Embryonic facial prominence (tissue), 1 donor: Measurements from ENCODE around the gene TBATA.
A peak's percentile ranks its signal among the peaks of the same experiment; 100 is the strongest.

ENCODE experiments used
- DNase-seq: peaks from one replicate; pipeline ENCODE4 v3.0.0-alpha.2; 2016; ENCODE audit errors: extremely low spot score

TBATA gene

DNA sequence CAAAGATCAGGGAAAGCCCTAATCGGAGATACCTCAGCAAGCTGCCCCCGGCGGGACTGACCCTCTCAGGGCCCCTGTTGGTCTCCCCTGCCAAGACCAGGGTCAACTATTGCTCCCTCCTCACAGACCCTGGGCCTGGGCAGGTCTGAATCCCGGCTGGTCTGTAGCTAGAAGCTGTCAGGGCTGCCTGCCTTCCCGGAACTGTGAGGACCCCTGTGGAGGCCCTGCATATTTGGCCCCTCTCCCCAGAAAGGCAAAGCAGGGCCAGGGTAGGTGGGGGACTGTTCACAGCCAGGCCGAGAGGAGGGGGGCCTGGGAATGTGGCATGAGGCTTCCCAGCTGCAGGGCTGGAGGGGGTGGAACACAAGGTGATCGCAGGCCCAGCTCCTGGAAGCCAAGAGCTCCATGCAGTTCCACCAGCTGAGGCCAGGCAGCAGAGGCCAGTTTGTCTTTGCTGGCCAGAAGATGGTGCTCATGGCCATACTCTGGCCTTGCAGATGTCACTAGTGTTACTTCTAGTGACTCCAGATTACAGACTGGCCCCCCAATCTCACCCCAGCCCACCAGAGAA, 24.1 kb downstream of the TBATA start:
- no peak for DNase-seq

DNA sequence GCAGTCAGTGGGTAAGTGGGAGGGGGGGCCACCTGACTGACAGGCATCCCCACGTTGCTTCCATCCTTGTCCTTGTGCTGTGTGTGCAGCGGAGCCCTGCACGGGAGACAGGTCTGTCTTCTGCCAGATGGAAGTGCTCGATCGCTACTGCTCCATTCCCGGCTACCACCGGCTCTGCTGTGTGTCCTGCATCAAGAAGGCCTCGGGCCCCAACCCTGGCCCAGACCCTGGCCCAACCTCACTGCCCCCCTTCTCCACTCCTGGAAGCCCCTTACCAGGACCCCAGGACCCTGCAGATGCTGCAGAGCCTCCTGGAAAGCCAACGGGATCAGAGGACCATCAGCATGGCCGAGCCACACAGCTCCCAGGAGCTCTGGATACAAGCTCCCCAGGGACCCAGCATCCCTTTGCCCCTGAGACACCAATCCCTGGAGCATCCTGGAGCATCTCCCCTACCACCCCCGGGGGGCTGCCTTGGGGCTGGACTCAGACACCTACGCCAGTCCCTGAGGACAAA, 24.8 kb downstream of the TBATA start:
- DNase-seq = no peak

DNA sequence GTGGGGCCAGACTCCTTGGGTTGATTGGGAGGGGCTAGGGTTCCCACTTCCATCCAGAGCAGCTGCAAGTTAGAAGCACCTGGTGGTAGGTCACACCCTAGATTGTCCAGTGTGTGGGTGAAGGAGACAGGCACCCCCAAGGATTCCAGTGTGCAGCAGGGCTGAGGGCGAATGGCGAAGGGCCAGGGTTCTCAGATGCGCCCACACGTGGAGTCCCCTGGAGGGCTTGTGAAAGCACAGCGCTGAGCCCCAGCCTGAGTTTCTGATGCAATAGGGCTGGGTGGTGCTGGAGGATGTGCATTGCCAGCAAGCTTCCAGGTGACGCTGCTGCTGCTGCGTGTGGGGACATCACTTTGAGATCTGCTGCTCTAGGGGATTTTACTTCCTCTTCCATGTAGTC, 25.4 kb downstream of the TBATA start:
- DNase-seq = no peak

DNA sequence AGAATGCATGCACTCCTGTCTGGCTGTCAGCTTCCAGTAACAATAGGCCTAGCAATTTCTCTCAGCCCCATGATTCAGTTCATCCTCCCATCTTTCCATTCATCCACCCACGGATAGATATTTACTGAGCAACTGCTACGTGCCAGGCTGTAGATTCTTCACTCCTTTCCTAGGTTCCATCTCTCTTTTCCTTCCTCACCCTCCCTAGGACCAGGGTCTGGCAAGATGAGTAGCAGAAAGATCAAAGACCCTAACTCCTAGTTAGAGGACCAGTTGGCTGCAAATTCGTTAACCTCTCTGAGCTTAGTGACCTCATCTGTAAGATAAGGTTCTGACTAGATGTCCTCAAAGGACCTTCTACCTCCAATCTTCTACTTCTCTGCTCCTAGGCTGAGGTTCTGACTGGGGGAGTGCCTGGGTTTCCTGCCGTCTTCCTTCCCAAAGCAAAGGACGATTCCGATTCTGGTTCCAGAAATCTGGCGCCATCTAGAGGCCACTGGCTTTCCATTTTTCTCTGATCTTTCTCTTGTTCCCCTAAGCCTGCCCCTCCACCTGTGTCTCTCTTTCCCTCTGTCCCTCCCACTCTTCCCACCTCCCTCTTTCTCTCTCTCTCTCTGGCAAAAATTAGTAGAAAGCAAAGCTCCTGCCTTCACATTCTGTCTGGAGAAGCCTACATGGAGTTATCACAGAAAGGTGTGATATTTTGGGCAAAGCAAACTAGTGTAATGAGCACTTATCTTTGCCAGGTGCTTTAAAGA, 26.2 kb downstream of the TBATA start:
- DNase-seq = peak; percentile 72

DNA sequence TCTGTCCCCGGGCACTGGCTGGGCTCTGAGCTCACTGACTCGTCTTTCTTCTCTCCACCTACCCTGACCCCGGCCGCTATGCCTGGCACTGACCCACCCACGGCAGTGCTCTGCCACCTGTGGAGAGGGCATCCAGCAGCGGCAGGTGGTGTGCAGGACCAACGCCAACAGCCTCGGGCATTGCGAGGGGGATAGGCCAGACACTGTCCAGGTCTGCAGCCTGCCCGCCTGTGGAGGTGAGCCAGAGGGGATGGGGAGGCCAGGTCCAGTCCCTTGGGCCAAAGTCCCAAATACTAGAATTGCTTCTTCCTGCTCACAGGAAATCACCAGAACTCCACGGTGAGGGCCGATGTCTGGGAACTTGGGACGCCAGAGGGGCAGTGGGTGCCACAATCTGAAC, 27.3 kb downstream of the TBATA start:
- no peak for DNase-seq

DNA sequence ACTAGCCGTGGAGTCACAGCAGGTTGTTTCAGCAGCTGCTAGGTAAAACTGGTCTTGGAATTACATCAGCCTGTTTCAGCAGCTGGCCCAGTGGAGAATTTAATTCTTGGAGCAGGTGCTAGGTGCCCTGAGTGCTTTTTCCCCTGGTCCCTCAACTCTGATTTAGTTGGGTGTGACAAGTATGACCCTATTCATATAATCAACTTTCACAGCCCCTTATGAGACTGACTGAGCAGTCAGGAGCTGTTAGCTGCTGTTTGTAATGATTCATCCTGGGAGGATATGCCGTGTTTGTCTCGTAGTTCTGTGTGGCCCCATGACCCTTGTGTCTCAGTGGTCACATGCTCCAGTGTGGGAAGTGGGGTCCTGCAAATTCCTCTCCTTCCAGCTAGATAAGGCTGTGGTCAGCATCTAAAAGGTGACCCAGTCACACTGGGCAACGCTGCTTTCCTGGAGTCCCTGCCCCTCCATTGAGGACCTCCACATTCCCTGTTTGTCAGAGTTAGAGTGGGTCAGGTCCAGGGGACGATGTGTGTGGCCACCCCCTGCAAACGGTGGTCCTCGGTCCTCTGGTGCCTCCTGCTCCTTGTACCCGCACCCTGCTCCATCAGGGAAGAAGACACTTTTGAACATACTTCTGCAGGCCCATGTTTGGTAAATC, 28.3 kb downstream of the TBATA start:
- no peak for DNase-seq

DNA sequence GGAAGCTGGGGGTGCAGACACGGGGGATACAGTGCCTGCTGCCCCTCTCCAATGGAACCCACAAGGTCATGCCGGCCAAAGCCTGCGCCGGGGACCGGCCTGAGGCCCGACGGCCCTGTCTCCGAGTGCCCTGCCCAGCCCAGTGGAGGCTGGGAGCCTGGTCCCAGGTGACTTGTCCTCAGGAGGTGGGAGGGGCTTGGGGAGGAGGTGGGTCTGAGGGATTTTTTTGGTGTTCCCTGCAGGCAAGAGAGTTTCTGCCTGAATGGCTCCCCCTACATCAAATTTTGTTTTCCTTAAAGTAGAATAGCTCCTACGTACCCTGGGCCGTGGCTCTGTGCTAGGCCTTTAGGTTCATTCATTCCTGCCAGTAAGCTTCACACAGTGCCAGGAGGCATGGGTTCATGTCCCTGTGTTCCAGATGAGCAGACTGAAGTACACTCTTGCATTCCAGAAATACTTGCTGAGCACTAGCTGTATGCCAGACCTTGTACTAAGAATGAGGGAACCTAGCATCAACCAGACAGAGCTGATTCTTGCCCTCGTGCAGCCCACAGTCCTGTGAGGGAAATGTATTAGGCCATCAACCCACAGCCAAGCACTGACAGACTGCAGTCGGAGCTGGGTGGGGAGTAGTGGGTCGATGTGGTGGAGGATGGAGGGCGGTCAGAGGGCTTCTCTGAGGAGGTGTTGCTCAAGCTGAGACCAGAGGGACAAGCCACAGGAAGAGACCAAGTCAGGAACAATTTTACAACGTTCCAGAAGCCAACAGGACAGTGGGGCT, 31.1 kb downstream of the TBATA start:
- DNase-seq = no peak

DNA sequence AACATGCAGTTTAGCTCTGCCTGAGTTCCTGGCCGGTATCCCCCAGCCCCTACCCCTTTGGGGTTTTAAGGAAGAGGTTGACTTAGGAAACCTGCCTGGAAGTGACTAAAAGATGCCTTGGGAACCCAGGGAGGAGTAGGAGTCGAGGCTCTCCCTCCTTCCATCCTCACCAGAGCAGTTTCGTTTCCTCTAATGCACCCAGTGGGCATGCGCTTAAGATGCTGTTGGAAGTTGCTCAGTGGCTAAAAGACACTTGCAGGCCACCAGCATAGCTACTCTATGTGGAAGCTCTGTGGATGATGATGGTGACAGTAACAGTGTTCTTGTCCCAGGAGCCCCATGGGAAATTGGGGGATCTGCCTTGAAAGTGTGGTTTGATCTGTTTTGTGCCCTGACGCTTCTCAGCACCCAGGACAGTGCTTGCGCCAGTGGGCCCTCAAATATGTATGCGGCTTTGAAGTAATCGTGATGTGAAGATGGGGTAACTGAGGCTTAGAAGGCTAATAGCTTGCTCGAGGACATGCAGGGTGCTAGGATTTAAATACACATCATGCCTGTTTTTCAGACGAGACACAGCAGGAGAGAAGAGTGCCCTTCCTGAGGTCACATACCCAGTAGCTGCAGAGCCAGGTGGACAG, 32.0 kb downstream of the TBATA start:
- no peak for DNase-seq

DNA sequence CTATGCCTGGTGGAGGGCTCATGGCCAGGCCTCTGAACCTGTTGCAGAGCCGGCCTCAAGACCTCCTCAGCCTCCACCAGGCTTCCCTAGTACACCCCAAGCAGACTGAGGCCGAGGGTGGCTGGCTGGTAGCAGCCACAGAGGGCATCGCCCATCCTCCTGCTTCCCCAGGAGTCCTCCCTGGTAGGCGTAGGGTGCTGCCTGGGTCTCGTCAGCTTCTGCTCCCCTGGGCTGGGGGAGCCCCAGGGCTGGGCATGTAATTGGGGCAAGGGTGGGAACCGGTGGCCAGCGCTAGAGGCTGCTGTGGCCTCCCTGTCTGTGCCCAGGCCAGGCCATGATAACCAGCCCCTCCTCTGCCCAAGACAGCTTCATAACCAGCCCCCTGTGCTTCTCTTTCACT, 32.6 kb downstream of the TBATA start:
- DNase-seq = no peak

DNA sequence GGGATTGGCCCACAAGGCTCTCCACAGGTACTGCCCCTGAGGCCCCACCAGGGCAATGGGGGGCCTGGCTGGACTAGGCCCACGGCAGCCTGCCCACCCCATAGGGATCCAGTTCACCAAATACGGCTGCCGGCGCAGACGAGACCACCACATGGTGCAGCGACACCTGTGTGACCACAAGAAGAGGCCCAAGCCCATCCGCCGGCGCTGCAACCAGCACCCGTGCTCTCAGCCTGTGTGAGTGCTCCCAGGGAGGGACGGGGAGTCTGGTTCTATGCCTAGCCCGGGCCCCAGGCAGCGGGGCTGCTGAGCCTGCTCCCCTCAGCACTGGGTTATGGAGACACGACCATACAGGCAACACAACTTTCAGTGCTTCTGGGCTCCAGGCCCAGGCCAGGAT, 33.2 kb downstream of the TBATA start:
- no peak for DNase-seq

DNA sequence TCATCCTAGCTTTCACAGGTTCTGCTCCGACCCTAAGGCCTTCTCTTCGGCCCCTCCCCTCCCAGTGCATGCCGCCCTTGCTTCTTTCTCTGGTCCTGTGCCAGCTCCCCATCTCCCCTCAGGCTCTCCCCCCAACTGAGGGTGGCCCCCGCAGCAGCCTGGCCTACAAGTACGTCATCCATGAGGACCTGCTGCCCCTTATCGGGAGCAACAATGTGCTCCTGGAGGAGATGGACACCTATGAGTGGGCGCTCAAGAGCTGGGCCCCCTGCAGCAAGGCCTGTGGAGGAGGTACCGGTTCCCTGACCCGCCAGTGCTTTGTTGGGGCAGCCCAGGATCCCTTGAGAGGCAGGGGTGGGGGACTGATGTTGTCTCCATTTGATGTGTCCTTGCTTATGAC, 33.8 kb downstream of the TBATA start:
- DNase-seq = no peak

DNA sequence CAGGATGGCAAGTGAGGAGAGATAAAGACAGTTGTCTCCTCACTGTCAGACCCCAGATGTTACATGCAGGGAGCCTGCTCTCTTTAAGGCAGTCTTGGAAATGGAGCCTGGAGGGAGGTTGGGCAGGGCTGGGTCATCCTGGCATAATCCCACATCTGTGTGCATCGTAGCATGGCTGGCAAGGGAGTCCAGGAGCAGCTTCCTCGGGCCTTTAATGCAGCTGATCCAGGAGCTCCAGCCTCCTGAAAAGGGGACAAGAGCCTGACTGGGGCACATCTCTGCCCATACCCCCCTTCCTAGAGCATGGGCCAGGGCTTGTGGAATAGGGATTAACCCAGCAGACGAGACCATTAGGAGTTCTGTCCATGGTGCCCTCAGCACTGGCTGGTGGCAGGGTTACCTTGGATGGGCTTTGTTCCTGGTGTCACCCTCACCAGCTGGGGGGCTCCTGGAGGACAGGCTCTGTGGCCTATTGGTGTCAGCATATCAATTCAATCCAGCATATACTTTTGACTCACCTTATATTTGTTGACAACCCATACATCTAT, 34.9 kb downstream of the TBATA start:
- DNase-seq = no peak

DNA sequence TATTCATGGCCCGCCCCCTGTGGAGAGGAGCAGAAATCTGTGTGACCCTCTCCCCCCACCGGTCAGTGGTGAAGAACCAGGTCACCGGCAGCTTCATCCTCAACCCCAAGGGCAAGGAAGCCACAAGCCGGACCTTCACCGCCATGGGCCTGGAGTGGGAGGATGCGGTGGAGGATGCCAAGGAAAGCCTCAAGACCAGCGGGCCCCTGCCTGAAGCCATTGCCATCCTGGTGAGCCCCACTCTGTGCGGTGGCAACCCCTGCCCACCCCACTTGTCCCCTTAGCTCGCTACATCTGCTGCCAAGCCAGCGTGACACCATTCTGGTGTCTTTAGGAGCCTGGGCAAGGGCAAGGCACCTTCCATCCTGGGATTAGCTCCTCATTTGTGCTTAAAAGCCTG, 35.4 kb downstream of the TBATA start:
- no peak for DNase-seq

DNA sequence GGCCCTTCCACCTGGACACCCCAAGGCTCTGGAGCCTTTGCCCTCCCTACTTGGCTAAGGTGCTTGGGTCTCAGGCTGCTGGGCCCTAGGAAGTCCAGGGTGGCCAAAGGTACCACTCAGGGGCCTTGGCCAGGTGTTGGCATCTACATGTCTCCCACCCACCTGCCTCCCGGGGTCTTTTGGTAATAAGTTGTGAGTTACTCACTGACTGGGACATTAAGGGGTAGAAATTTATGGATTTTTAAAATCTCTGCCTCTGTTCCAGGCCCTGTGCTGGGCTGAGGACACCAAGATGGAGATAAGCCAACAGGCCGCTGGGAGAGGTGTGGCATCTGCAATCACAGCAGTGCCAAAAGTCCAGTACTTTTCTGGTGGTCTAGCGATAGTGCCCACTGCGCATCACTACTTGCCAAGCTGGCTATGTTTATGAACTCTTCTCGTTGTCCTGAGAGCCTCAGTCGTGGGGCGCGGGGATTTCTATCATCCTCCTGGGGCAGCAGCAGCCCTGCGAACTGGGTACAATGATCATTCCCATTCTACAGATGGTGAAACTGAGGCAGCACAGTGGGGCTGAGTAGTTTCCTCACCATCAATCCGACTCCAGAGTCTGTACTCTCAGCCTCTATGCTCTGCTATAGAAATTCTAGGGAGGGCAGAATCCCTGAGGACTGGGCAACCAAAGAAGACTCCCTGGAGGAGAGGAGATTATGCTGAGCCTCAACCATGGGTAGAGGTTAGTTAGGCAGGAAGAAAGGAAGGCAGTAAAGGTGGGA, 36.2 kb downstream of the TBATA start:
- DNase-seq = no peak

DNA sequence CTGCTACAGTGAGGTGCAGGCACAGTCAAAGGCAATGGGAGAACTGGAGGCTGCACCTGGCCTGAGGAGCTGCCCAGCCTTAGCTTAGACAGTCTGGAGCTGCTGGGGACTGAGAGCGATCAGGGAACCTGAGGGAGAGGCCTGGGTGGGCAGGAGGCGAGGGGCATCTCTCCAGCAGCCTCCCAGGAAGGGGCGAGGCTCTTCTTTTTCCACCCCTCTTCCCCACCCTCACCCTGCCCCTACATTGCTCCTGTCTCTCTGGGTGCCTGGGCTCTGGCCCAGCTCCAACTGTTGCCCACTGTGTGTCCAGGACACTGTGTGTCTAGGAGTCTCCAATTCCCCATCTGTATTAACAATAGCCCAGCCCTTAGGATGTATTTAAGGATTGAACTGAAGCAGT, 36.9 kb downstream of the TBATA start:
- no peak for DNase-seq

DNA sequence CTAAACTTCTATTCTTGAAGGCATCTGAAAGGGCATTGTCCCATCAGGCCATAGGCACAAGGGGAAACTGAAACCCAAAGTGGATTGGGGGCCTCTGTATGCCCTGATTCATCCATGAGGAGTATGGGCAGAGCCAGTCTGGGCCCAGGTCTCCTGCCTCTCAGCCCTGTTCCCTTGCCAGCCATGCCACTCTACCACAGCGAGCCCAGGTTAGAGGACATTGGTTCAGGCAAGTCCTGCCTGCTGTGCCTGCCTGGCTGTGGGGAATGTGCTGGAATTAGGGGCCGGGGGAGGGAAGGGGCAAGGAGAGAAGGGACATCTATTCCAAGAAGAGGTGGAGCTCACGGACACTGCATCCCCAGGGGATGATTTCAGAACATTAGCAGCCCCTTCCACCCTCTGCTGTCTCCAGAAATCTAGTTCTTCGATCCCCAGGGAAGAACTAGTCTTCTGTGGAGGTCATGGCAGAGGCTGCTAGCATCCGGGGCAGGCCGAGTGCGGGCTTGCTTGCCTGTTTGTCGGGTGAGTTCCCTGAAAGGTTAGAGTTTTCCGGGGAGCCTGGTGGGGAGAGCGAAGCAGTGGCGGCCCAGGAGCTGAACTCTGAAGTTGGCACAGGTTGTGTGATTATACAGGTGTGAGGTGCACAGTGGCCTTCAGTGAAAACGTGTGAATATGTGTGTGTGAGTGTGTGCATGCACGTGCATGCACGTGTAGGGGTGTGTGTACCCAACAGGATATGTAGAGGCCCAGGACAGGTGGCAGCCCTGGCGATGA, 37.8 kb downstream of the TBATA start:
- DNase-seq = no peak

DNA sequence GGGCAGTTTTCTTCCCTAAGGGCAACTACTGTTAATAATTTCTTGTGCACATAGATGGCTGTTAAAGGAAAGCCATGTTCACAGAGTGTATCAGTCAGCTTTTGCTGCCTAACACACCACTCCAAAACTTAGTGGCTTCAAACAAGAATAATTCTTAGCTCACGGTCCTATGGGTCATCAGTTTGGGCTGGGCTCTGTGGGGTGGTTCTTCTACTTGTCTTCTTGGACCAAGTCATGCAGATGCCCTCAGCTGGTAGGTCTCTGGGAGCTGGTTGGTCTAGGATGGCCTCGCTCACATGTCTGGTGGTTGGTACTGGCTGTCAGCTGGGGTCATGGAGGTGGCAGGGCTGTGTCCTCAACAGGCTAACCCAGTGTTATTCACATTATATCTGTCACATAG, 39.6 kb downstream of the TBATA start:
- DNase-seq = no peak

DNA sequence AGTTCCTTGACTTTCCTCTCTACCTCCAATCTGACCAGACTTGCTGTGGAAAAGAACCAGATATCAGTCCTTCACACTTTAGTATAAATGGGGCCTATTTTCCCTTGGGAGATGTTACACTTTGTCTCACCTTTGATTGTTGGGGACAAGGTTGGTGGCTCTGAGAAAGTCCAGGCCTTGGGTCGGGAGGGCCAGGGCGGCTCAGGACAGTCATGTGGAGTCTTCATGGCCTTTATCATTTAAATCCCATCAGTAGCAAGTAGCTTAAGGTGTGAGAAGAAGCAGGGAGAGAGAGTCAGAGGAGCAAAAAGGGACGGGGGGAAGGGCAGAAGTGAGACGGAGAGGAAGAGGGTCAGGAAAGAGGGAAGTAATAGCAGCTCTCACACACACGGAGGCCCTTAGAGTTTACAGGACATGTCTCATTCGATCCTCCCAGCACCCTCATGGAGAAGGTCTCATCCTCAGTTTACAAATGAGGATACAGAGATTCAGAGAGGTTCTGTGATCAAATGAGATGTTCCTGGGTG, 40.5 kb downstream of the TBATA start:
- DNase-seq = no peak

DNA sequence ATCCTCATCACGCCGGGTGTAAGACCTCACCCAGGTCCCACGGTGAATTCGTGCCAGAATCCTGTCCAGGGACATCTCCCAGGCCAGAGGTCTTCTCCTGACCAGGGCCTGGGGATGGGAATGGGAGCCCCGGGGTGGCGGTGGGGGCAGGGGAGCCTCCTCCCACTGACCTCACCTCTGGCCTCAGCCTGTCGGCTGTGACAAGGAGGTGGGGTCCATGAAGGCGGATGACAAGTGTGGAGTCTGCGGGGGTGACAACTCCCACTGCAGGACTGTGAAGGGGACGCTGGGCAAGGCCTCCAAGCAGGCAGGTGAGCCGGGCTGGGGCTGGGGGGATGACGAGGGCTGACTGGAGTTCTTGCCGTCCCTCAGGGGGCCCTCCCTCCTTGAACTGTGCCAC, 41.3 kb downstream of the TBATA start:
- no peak for DNase-seq

DNA sequence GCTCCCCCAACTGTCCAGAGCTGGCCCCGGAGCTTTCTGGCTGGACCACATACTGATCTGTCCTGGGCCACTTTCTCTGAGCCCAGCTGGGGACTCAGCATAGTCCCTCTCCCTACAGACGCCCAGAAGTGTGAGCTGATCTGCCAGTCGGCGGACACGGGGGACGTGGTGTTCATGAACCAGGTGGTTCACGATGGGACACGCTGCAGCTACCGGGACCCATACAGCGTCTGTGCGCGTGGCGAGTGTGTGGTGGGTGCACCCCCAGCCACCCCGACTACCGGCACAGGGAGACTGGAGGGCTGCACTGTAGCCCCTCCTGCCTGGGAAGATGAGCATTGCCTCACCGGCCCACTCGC, 41.8 kb downstream of the TBATA start:
- no peak for DNase-seq
